Panc1 (cell line): ENCODE measurements around the gene ADIG. TPM values are rescaled to one million over a fixed set of nuclear protein-coding genes. Genes with fewer than 3 reads are reported as not detected.

ENCODE experiments used
- ATAC-seq: fragments of 200-7000 bp; cut with Tn5 transposase; 2 replicates; pipeline ENCODE4 v1.9.1; 2020; ENCODE audit warnings: mild to moderate bottlenecking, moderate library complexity
- BruUV-seq: library from RNA; stranded (reverse); fragments of 400-500 nt; replicated peaks from 2 replicates; lab custom pipeline; 2021; lab: Mats Ljungman, UMichigan
- CTCF ChIA-PET: fragments of 300-600 bp; sonication (Branson Sonifier 250); formaldehyde crosslinking; loops from one replicate; lab custom pipeline; 2022; ENCODE audit warnings: antibody characterized with exemption; lab: Charles Lee
- POLR2A ChIA-PET: fragments of 300-600 bp; sonication (Branson Sonifier 250); formaldehyde crosslinking; loops from one replicate; lab custom pipeline; 2022; ENCODE audit warnings: antibody characterized with exemption; lab: Charles Lee
- DNase-seq: peaks from one replicate; pipeline ENCODE4 v3.0.0-alpha.2; 2010; ENCODE audit warnings: low read depth, low spot score
- H3K27ac ChIP-seq: 2 replicates; pipeline ENCODE4 v1.5.1; 2011; ENCODE audit warnings: mild to moderate bottlenecking, low read length, inconsistent platforms
- H3K27me3 ChIP-seq: fragments of 200-500 bp; sonication (Bioruptor generic); 2 replicates; pipeline ENCODE4 v1.6.0; 2014; ENCODE audit warnings: low read length, inconsistent platforms; ENCODE audit not compliant: control insufficient read depth, insufficient read depth
- H3K36me3 ChIP-seq: fragments of 200-500 bp; sonication (Bioruptor generic); 2 replicates; pipeline ENCODE4 v1.5.1; 2014; ENCODE audit warnings: inconsistent platforms, mild to moderate bottlenecking, low read length, moderate library complexity; ENCODE audit not compliant: control insufficient read depth, insufficient read depth
- H3K4me1 ChIP-seq: 2 replicates; pipeline ENCODE4 v1.5.1; 2011; ENCODE audit warnings: inconsistent platforms, mild to moderate bottlenecking, low read length, moderate library complexity; ENCODE audit not compliant: control insufficient read depth, insufficient read depth
- H3K4me3 ChIP-seq, 2 experiments: 2 replicates each; pipeline ENCODE4 v1.5.1; 2011 to 2012; ENCODE audit warnings: low read depth in 2 of 2, low read length in 2 of 2, mild to moderate bottlenecking in 2 of 2, inconsistent platforms in 1 of 2, moderate library complexity in 1 of 2
- H3K9me3 ChIP-seq: fragments of 200-500 bp; sonication (Bioruptor generic); 2 replicates; pipeline ENCODE4 v1.5.1; 2014; ENCODE audit warnings: low read depth, mild to moderate bottlenecking, inconsistent platforms, low read length, moderate library complexity; ENCODE audit not compliant: control insufficient read depth, insufficient read depth
- POLR2AphosphoS5 ChIP-seq: IDR thresholded peaks from 2 replicates; pipeline ENCODE4 v1.6.1; 2012; ENCODE audit warnings: mild to moderate bottlenecking, low read depth, low read length, moderate library complexity
- SIN3A ChIP-seq: IDR thresholded peaks from 2 replicates; pipeline ENCODE4 v1.6.1; 2012; ENCODE audit warnings: low read depth, mild to moderate bottlenecking, low read length, moderate library complexity, borderline replicate concordance; ENCODE audit not compliant: insufficient read depth
- TCF7L2 ChIP-seq: IDR thresholded peaks from 2 replicates; pipeline ENCODE4 v1.6.1; 2011; ENCODE audit warnings: mild to moderate bottlenecking, low read depth, low read length, inconsistent platforms
- in situ Hi-C: cut with HindIII; loops from 2 replicates; pipeline ENCODE4 v1.10.0; 2016; ENCODE audit warnings: low sequenced_read_pairs, low pct_unique_long_range_greater_than_20kb
- intact Hi-C: fragments of 100-400 bp; cut with micrococcal nuclease; formaldehyde crosslinking; loops from one replicate; pipeline ENCODE4 v1.10.0; 2022; ENCODE audit not compliant: unreplicated experiment
- total RNA-seq: library from RNA; stranded (reverse); gene quantifications from one replicate; pipeline ENCODE4 v1.2.1, GENCODE V29; 2021; ENCODE audit not compliant: unreplicated experiment
- TF ChIP-seq, protein P1 (sequence below): fragments of 450-650 bp; IDR thresholded peaks from 2 replicates; pipeline ENCODE4 v1.5.1; 2017; ENCODE audit warnings: mild to moderate bottlenecking
- TF ChIP-seq, protein P2 (sequence below), 2 experiments: IDR thresholded peaks; 2 replicates each; pipeline ENCODE4 v1.6.1; 2011 to 2012; ENCODE audit warnings: low read depth in 2 of 2, control low read depth in 1 of 2, low read length in 1 of 2, mild to moderate bottlenecking in 1 of 2, moderate library complexity in 1 of 2; ENCODE audit not compliant: insufficient read depth in 1 of 2

ADIG gene
- total RNA-seq, 1 experiment from 2014 or later, result not detected

DNA sequence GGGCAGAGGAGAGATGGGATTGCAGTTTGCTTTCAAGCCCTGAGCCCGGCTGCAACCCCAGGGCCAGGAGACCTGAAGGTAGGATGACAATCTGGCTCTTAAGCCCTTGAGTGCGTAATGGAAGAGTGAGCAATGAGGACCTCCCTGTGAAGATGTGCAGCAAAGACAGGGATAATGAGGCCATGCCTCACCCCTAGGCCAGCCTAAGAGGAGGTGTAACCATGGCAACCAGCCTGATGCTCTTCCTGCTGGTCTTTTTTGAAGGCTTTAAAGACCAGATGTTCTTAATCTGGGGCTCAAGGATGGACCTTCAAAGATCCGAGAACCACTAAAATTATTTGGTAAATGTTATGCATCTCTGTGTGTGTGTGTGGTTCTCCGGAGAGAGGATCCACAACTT lies 28.8 kb downstream of the ADIG start:
- DNase-seq, result no peak
- ChIA-PET POLR2A (no interaction called here), CTCF (no interaction called here)
- ATAC-seq, result no peak
- in situ Hi-C loops, result no loop called here
- Histone ChIP-seq H3K27ac (no peak overlapping the region), H3K4me1 (no peaks in the 10 kb centered on the region), H3K27me3 (no peaks in the 10 kb centered on the region), H3K36me3 (no peaks in the 10 kb centered on the region), H3K4me3 (no peak overlapping the region), H3K9me3 (no peaks in the 10 kb centered on the region)
- intact Hi-C loops, result no loop called here
- no peak for TF ChIP-seq TCF7L2
- TF ChIP-seq, protein P1, sequence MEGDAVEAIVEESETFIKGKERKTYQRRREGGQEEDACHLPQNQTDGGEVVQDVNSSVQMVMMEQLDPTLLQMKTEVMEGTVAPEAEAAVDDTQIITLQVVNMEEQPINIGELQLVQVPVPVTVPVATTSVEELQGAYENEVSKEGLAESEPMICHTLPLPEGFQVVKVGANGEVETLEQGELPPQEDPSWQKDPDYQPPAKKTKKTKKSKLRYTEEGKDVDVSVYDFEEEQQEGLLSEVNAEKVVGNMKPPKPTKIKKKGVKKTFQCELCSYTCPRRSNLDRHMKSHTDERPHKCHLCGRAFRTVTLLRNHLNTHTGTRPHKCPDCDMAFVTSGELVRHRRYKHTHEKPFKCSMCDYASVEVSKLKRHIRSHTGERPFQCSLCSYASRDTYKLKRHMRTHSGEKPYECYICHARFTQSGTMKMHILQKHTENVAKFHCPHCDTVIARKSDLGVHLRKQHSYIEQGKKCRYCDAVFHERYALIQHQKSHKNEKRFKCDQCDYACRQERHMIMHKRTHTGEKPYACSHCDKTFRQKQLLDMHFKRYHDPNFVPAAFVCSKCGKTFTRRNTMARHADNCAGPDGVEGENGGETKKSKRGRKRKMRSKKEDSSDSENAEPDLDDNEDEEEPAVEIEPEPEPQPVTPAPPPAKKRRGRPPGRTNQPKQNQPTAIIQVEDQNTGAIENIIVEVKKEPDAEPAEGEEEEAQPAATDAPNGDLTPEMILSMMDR, result no peak
- TF ChIP-seq, protein P2, sequence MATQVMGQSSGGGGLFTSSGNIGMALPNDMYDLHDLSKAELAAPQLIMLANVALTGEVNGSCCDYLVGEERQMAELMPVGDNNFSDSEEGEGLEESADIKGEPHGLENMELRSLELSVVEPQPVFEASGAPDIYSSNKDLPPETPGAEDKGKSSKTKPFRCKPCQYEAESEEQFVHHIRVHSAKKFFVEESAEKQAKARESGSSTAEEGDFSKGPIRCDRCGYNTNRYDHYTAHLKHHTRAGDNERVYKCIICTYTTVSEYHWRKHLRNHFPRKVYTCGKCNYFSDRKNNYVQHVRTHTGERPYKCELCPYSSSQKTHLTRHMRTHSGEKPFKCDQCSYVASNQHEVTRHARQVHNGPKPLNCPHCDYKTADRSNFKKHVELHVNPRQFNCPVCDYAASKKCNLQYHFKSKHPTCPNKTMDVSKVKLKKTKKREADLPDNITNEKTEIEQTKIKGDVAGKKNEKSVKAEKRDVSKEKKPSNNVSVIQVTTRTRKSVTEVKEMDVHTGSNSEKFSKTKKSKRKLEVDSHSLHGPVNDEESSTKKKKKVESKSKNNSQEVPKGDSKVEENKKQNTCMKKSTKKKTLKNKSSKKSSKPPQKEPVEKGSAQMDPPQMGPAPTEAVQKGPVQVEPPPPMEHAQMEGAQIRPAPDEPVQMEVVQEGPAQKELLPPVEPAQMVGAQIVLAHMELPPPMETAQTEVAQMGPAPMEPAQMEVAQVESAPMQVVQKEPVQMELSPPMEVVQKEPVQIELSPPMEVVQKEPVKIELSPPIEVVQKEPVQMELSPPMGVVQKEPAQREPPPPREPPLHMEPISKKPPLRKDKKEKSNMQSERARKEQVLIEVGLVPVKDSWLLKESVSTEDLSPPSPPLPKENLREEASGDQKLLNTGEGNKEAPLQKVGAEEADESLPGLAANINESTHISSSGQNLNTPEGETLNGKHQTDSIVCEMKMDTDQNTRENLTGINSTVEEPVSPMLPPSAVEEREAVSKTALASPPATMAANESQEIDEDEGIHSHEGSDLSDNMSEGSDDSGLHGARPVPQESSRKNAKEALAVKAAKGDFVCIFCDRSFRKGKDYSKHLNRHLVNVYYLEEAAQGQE (IDR thresholded peaks at IDR 0.05; ENCODE audit: insufficient read depth in 1 of 2, low read depth in 2 of 2, low read length in 1 of 2), result no peak
- TF ChIP-seq POLR2AphosphoS5, result no peak
- no peak for TF ChIP-seq SIN3A
- no TSS peak for BruUV-seq

DNA sequence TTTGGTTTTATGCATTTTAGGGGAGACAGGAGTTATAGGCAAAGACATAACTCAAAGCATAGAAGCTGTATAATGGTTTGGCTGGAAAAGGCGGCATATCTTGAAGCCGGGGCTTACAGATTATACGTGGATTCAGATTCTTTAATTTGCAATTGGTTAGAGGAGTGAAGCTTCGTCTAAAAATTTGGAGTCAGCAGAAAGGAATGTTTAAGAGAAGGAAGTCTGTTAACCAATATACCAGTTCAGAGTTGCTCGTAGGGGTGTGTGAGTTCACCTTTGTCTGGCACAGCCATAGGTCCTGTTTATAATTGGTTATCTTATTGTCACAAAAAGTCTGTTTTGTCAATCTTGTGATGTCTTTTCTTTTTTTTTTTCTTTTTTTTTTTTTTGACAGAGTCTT lies 29.5 kb downstream of the ADIG start:
- Histone ChIP-seq H3K27ac (no peak overlapping the region), H3K4me3 (no peak overlapping the region), H3K4me1 (no peaks in the 10 kb centered on the region), H3K36me3 (no peaks in the 10 kb centered on the region), H3K9me3 (no peaks in the 10 kb centered on the region), H3K27me3 (no peaks in the 10 kb centered on the region; the same call in 1 of the 2 replicates)
- POLR2A ChIA-PET, result no interaction called here
- no peak for ATAC-seq
- in situ Hi-C loops, result no loop called here
- intact Hi-C loops, result no loop called here
- no TSS peak for BruUV-seq
- DNase-seq, result no peak
- no peak for TF ChIP-seq TCF7L2
- TF ChIP-seq, protein P2 (IDR thresholded peaks at IDR 0.05; ENCODE audit: insufficient read depth in 1 of 2, low read depth in 2 of 2, low read length in 1 of 2), result no peak
- TF ChIP-seq, protein P1, result no peak
- no peak for TF ChIP-seq SIN3A
- CTCF ChIA-PET, result no interaction called here
